ENCODE results near the gene SPATA6L.

DNA sequence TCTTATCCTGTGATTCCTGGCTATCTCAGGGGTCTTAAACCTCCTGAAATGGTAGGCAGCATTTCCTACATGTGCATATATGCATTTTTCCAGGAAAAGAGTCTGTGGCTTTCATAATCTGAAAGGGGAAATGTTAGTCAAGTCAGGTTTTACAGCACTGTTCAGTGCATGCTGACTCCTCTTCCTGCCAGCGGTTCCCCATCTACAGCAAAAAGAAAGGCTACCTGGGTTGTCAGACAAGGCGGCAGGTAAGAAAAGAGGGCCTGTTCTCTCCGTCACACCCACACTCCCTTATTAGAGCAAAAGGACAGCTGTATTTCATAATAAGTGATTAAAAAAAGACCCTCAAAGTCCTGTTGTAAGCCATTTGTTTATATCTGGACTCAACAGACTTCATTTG is 4.3 kb upstream of the SPATA6L start:
- TF ChIP-seq, protein P1, sequence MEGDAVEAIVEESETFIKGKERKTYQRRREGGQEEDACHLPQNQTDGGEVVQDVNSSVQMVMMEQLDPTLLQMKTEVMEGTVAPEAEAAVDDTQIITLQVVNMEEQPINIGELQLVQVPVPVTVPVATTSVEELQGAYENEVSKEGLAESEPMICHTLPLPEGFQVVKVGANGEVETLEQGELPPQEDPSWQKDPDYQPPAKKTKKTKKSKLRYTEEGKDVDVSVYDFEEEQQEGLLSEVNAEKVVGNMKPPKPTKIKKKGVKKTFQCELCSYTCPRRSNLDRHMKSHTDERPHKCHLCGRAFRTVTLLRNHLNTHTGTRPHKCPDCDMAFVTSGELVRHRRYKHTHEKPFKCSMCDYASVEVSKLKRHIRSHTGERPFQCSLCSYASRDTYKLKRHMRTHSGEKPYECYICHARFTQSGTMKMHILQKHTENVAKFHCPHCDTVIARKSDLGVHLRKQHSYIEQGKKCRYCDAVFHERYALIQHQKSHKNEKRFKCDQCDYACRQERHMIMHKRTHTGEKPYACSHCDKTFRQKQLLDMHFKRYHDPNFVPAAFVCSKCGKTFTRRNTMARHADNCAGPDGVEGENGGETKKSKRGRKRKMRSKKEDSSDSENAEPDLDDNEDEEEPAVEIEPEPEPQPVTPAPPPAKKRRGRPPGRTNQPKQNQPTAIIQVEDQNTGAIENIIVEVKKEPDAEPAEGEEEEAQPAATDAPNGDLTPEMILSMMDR (conservative IDR thresholded peaks at IDR 0.05): no peak
- TF ChIP-seq ZFX (IDR thresholded peaks at IDR 0.05): no peak

Data from C4-2B (cell line).